ENCODE measurements around the gene URB1.
"Not testable (repeated sequence)": the region's sequence is repeated elsewhere in the genome, so short reads cannot be mapped to it uniquely, and the experiment has no call there.

The URB1 gene, protein sequence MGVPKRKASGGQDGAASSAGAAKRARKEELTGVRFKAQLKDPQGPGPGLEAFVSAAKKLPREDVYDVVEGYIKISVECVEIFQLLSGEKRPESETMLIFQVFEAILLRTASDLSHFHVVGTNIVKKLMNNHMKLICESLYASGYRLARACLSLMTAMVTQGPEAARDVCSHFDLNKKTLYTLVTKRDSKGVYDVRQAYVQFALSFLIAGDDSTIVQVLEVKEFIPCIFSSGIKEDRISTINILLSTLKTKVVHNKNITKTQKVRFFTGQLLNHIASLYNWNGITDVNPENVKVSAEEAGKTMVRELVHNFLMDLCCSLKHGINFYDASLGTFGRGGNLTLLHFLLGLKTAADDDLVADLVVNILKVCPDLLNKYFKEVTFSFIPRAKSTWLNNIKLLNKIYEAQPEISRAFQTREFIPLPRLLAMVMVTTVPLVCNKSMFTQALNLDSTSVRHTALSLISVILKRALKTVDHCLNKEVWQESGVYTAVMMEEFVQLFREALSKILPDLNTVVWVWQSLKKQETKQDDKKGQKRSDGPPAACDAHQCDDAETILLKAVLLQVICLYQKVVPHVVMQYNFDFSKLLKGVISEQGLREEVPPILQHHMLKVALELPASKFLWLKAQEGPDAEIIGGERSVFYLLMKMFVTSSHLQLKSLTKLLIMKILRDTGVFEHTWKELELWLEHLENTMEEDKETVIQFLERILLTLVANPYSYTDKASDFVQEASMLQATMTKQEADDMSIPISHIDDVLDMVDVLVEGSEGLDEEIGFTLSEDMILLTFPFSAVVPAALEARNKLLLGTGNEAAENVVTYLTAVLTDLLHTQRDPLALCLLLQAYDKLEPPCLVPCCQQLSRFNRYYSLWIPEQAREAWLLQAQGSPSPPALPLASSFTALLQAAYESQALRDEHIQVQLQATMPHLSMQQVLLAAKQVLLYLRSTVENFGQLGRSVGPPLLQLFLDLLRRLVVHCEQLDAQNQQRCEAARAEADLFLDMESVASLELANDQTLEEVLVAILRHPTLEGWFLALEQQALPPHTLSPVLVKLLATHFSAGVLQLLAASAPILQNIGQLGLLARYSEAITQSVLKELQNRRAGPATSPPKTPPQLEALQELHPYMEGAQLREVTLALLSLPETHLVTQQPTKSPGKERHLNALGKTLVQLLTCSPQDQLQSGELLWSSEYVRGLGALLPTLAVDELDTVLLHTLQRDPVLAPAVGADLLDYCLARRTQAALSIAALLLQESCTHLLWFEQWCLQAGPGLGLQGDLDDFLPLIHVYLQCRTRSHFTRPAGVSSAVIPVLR (N-terminal part only)

DNA sequence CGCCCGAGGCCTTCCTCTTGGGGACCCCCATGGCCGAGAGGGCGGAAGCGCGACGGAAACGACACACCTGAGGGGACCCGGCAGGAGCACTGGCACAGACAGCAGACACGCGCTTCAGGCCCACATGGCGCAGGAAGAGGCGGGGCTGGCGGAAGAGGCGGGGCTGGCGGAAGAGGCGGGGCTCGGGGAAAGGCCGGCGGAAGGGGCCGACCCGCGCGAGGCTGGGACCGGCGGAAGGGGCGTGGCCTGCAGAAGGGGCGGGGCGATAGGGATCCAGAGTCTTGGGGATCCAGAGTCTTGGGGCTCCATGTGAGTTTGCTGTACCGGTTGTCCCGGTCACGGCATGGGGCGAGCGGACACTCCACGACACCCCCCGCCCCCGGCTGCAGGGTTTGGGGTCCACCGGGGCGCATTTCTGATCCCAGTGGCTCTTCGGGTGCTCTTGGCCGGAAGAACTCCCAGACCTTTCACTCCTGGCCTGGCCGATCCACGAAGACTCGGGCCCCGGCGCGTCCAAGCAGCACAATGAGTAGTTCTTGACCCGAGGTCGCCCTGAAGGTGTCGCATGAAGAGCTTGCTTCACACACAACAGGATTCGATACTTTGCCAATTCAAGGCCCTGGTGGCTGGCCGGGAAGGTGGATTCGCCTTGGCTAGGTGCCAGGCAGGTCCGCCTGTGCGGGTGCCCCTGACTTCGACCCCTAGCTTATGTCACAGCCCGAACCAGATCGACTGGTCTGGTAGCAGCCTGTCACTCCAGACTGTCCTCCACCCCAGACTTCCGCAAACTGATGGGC lies at the start of gene URB1:
URB1 (minus strand) TSS at position 133 of the 797 bp plus-strand sequence; CDS start at position 31, 102 bp downstream.
- peak; percentile 95 for DNase-seq

DNA sequence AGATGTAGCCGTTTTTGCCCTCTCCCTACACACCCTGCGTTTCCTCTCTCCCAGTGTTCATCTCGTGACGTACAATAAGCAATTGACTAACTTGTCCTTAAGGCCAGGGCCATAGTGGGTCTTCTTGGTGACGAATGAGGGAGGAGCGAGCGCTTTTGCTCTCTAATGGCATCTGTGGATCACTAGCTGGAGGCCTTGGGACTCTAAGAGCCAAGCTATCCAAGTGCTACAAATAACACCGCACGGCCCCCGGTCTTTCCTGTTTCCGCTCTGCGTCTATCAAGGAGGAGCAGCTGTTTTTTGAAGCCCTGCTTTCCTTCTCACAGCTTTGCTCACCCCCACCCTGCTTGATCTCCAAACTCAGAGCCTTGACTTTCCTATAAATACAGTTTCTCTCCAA lies 44.9 kb upstream of the URB1 start:
- no peak for DNase-seq

DNA sequence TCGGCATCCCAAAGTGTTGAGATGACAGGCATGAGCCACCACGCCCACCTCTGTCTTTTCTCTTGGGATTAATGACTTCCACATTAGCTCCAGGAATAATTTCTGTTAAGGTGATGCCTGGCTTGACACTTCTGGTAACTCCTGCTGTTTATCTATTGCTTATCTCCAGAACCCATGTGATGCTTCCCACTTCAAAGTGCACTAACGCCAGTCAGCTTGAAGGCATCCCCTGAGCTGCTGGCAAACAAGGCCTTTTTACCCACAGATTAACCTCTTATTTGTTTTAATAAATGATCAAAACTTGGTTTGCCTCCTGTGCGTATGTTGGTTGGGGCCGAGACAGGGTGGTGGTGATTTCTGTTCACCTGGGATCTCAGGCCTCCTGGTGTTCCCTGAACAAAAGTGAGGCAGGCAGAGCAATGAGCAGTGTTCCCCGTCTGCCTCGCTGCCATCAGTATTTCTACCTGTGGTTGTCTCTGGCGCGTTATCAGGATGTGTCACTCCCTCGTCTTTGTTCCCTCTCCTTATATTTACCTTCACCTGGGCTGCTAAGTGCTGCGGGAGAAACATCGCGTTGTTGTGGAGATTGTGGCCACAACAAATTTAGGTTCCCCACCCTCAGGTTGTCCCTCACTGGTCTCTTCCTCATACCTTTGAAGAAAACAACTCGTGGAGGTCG lies 40.3 kb upstream of the URB1 start:
- not testable (repeated sequence) for DNase-seq

DNA sequence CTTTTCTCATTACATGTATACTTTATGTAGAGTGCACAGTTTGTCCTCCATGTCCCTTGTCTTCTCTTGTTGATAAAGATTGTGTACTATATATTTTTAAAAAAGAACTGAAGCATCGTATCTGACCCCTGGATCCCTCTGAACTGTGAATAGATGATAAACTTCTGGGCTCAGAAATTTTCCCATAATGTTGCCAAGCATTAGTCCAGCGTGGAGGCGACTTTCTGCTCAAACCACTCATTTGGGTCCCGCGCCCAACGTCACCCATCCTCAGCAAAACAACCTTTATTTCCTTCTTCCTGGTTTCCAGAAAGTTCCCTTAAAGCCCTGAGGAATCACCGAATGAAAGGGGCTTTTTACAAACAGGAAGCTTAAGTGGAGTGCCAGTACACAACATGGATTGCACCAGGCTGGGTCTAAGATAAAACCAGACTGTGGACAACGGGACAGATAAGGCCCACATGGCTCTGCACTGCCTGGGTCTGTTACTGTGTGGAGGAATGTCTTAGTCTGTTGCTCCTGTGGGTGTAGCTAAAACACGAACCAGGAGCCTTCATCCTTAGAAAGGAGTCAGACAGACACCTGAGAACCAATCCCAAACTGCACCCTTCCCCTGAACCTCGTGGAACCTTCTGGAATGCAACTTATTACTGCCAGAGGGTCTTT lies 35.3 kb upstream of the URB1 start:
- DNase-seq, result no peak

DNA sequence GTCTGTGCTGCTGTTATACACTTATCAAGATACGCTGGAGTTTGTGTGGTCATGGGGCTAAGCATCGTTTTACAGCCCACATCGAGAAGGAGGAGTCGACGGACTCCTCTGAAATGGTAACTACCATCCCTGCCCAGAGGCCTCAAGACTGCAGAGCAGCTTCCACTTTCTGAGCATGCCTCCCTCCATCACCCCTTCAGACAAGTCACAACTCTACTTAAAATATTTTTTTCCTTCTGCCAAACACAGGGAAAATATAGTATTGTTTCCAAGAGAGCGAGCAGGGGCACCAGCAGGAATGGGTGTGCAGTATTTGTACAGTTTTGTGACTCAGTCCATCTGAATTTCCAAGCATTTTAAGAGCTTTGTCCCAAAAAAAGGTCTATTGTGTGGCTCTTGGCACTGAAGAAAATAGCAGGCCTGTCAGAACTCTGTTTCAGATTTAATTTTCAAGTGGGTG lies 33.8 kb upstream of the URB1 start:
- DNase-seq, result no peak

DNA sequence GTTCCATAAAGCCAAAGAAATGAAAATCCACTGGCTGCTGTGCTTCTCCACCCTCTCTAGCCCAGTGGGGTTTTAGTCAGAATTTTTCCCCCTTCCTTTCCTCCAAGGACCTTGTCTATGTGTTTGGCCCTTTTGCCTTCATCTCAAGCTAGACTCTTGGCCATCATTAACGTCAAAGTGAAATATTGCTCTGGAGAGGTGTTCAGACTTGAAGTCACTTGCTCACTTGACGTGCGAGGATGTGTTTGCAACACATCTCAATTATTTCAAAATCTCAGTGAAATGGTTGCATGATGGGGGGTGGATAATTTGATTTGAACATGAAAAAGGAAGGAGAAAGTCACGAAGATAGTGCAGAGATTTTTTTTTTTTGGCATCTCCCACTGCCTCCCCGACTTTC lies 33.3 kb upstream of the URB1 start:
- no peak for DNase-seq

DNA sequence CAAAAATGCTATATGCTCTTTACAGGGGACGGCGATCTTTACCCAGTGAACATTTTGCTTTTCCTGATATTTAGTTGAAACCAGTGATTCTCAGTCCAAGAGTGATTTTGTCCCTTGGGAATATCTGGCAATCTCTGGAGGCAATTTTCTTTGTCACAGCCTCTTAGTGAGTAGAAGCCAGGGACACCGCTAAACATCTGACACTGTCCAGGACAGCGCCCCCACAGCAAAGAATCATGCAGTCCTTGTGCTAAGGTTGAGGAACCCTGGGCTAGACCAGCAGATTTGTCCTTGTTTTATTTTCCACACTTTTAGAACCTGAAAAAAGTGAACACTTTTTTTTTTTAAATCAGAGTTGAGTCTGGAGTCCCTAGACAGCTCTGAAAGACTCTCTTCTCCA lies 32.8 kb upstream of the URB1 start:
- DNase-seq, result no peak

DNA sequence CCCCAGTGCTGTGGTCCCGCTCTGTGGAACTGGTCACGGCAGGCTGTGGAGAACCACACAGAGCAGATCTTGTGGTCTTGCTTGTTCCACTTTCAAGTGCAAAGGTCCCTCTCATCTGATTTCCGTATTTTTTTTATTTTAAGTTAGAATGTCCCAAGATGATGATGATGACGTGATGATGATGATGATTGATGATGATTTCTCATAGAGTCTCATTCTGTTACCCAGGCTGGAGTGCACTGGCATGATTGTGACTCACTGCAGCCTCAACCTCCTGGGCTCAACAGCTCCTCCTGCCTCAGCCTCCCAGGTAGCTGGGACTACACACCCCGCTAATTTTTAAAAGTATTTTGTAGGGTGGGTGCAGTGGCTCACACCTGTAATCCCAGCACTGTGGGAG lies 31.9 kb upstream of the URB1 start:
- DNase-seq, result no peak

DNA sequence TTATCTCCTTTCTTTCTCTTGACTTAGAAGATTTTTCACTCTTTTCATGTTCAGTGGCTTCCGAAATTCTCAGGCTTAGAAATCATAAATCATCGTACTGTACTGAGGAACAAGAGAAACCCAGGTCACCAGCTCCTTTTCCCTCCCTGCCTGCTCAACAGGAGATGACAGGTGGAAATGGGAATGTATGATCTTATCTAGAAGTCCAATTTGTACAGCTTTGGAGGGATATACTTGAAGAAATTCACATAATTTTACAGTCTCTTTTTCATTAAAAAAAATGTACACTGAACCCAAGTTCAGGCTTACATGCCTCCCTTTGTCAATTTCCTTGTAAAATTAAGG lies 31.4 kb upstream of the URB1 start:
- DNase-seq, result no peak

DNA sequence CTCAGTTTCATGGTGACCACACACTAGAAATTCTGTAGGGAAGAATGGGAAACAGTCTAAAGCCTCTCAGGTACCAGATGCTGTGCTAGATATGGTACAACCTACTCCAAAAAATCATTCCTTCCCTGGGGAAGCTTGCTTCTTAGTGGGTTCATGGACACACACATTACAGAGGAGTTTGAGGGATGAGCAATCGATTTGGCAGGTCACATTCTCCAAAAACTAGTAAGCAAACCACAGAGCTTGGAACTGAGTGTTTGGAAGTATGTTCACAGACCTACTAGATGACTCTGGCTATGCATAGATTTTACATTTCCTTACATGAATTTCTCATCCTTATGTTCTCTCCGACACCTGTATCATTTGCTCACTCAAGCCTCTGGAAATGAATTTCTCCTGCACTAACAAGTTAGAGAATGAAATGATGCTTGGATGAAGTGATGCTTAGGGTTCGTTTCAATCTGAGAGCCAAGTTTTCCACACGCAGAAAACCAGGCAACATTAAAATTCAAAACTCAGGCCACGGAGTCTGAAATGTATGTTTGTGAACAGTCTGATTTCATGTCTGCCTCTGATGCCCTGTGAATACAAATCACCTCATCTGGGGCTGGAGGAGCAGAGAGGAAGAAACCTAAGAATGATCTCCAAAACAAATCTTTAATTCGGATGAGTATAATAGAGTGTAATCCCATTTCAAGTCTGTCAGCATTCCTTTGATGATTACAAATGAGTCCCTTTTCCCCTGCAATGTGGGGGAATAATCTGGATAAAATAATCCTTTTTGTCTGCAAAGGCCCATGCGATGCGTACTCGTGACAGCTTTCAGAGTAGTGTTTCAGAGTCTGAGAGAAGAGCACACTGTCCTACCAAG lies 30.7 kb upstream of the URB1 start:
- DNase-seq, result no peak

DNA sequence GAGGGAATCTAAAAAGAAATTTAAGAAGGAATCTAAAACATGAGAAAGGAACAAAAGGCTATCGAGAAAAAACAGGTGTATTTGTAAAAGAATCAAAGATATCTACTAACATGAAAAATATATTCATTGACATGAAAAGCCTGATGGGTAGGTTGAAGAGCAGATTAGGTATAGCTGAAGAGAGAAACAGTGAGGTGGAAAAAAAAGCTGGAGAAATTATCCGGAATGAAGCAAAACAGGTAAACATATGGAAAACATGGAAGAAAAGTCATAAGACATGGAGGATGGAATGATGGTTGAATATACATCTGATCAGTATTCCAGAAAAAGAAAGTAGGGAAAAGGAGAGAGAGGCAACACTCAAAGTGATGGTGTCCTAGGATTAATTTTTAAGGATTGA lies 29.3 kb upstream of the URB1 start:
- DNase-seq, result no peak

DNA sequence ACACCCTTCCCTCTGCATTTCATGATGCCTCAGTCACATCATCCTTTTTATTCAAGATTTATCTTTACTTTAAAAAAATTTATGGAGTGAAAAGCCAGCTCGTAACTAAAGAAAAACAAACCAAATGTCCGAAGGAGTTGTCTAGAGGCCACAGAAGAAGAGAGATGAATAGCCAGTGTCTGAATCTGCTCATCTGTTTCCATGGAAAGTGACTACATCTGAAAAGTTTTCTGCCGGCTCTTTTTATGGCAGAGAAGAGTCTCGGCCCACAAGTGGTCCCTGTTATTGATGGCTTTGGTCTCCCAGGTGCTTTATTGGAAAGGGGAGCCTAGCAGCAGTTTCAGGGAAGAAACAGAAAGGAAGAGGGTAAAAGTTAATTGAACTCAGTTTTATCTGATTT lies 25.3 kb upstream of the URB1 start:
- no peak for DNase-seq

DNA sequence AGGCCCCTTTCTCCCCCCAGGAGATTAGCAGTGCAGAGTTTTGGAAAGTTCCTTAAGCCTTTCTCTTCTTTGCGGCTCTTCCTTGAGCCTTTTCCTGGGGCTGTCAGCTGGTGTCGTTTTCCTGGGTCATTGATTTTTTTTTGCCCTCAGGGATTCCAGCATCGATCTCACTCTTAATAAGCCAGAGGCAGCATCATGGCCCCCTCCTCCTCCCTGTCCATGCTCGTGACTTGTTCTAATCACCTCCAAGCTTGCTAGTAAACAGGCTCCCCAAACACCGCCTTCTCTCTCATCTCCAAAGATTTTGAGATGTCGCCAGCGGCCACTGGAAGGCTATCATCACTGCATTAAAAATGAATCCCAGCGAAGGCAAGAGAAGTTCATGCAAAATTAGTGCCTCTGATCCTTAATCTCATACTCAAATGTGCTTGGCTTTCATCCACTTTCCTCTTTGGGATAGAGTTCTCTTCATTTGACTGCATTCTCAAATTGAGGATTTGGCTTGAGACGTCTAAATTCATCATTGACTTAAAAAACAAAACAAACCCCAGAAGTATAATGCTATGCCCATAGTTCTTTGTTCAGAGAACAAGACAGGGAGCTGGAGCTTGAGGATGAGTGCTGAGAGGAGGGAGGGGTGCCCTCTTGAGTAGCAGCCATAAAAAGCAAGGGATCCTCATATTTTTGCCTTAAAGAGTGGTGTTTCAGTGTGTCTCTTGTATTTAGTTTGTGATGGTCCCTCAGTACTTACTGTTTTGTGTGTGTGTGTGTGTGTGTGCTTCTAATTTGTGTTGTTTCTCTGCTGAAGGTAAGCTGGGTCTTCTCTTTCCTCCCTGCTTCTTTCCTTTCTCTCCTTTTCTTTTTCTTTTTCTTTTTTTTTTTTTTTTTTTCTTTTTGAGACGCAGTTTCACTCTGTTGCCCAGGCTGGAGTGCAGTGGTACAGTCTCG lies 22.9 kb upstream of the URB1 start:
- no peak for DNase-seq

DNA sequence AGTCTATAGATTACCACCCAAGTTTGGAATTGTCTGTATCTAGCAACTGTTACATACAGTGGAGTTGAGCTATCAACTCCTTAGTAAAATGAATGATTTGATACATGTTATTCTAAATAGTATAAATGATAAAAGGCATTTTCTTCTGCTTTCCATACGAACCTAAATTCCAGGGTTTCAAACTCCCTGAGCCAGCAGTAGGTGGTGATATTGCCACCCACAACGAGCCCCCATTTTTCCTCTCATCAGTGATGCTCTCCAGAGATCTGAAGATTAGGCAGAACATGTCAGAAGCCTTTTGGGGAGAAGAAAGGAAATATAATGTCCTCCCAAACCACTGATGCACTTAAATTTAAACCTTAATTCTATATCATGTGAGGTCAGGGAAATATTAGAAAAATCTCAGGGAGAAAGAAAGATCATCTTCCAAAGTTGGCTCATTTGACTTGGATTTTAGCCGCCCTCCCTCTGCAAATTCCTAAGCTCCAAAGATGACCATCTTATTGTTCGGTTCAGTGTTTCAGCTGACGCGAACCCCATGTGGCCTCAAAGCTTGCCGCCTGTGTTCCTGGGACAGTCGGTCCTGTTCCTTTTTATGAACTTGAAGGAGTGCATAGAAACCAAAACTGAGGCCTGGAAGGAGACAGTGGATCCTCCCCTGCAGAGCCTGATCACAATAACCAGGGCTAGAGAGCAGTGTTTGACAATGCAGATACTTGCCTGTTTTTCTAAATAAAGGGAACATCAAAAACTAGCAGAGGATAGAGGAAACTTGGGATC lies 22.0 kb upstream of the URB1 start:
- no peak for DNase-seq

DNA sequence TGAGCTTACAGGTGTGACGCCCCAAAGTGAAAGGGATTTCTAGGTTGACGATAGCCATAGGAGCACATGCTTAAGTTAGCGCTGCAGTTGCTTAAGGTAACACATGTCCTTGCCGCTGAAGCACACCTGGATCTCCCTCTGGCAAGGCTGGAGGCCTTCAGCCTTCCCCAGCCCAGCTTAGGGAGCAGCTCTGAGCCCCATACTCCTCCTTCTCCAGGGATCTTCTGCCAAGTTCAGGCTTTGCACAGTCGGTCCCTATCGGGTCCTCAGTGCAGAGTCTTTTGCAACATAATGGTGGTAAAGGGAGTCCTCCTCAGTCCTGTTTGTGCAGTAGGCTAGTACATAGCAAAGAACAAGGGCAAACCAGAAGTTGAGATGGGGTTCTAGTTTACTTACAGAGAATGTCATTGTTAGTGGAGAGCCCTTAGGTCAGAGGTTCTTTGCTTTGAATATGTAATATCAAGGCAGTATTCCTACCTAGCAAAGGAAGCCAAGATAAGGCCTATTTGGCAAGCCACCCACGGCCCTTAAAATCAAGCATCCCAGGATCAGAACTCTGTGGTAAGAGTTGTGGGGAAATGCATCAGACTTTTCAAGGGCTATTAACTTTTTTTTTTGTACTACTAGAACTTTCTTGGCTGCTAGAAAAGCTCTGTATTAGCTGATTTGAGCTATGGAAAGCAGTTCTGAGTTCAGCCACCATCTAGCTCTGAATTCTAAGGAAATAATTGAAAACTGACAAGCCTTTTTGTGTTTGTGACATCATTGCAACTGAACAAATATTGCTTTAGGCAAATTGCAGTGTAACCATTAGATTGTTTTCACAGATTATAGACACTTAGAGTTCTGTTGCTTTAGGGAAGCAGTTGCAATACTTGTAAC lies 21.1 kb upstream of the URB1 start:
- DNase-seq, result no peak

DNA sequence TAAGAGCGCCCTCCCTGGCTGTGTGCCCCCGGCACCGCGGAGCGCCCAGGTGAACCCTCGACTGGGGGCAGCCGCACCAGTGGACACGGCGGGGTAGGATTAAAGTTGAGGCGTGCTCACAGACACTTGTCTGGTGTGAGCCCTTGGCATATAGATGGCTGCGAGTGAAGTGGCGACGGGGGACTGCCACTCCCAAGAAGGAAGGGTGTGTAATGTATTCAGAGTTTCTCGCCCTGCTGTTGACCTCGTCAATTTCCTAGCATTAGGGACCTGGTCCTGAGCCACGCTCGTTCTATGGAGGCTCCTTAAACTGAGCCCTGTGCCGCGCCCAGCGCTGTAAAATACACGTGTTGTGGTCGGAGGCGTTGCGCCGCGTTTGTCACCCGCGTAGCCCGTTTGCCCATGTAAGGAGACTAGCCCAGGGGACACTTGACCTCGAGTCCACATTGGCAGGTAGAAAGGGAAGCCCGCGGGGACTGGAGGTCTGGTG lies 20.2 kb upstream of the URB1 start:
- no peak for DNase-seq
